Measurements from ENCODE around the gene SAMSN1. TPM values are rescaled to one million over a fixed set of nuclear protein-coding genes. Genes with fewer than 3 reads are reported as not detected.

SAMSN1 gene
- total and polyA plus RNA-seq, 12 donors: 1.4 to 15.3 (median 7.1) TPM

DNA sequence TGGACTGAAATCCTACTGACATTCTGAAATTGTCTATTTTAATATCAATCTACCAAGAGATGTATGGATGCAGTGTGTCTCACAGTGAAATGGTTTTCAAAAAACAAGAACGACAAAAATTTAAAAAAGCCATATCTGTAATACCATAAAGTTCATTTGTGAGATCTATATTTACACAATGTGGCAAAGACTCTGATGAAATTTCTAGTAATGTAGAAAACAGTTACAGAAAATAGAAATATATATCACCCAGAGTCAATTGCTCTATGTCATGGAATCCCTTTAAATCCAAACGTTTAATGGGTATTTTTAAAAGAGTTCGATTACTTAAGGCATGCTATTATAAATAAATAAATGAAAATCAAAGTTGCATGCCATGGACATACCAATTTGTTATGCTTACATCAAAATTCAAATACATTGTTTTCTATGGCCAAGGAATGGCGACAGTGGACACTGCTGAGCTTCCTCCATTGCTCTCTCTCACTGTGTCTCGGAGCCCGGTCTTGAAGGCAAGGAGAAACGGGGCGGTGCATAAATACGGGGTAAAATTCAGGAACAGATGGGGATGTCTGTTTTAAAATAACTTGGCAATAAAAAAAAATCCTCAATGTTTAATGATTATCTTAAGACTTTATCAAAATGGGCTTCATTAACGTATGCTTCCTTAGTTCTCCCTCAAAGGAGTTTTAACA, 37.0 kb upstream of the SAMSN1 start:
- H3K36me3 ChIP-seq (replicated peaks in 1 of 2): no peaks in the 10 kb centered on the region
- no peaks in the 10 kb centered on the region for H3K27me3 ChIP-seq
- no peak overlapping the region for H3K4me3 ChIP-seq
- intact Hi-C loops (cut with DNase I): no loop called here
- no peaks in the 10 kb centered on the region for H3K9me3 ChIP-seq (replicated peaks in 1 of 3)
- H3K4me1 ChIP-seq (replicated peaks in 1 of 2): no peaks in the 10 kb centered on the region
- 84 to 91% (median 89%) methylated on average over 10 of the region's 10 CpGs for WGBS, 4 donors
- H3K27ac ChIP-seq: no peak overlapping the region
- no peak for DNase-seq
- TF ChIP-seq CTCF (IDR thresholded peaks at IDR 0.05) (no peak), POLR2A (IDR thresholded peaks at IDR 0.05) (no peak)

DNA sequence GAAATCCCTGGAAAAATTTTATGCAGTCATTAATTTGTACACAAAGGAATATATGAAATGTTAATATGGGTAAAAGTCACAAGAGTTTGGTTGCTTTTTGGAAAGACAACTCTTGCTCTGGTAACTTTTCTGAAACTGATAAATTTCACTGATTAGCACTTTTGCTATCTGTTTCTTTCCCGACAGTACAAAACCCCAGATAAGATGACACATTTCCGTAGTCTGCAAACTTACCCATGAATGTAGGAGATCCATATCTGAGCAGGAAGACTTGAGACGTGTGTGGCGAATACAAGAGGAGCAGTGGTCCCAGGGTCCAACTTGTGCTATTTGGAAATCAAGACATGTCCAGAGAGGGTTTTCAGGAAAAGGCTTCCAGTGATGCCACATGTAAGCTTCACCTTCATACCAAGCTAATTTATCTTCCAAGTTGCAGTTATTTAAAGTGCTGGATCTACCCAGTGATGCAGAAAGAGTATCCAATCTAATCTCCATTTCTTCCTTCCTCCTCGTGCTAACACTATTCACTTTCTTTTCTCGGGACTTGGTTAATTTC, 35.9 kb upstream of the SAMSN1 start:
- intact Hi-C loops (cut with DNase I): no loop called here
- H3K4me3 ChIP-seq: no peak overlapping the region
- no peaks in the 10 kb centered on the region for H3K36me3 ChIP-seq (replicated peaks in 1 of 2)
- 78 to 85% (median 79%) methylated on average over 6 of the region's 6 CpGs for WGBS, 4 donors
- TF ChIP-seq POLR2A (IDR thresholded peaks at IDR 0.05): no peak
- TF ChIP-seq CTCF (IDR thresholded peaks at IDR 0.05): no peak
- no peak overlapping the region for H3K27ac ChIP-seq
- H3K4me1 ChIP-seq (replicated peaks in 1 of 2): no peaks in the 10 kb centered on the region
- DNase-seq: no peak
- H3K27me3 ChIP-seq: no peaks in the 10 kb centered on the region
- H3K9me3 ChIP-seq (replicated peaks in 1 of 3): no peaks in the 10 kb centered on the region

GRCh38 chr21:14573244-14573643, 27.1 kb upstream of the SAMSN1 start:
- DNase-seq: no peak
- Histone ChIP-seq H3K4me3 (no peak overlapping the region), H3K4me1 (replicated peaks in 1 of 2) (no peaks in the 10 kb centered on the region), H3K27ac (no peak overlapping the region), H3K36me3 (replicated peaks in 1 of 2) (no peaks in the 10 kb centered on the region), H3K9me3 (replicated peaks in 1 of 3) (no peaks in the 10 kb centered on the region), H3K27me3 (no peaks in the 10 kb centered on the region)
- TF ChIP-seq CTCF (IDR thresholded peaks at IDR 0.05): no peak
- no peak for TF ChIP-seq POLR2A (IDR thresholded peaks at IDR 0.05)
- intact Hi-C loops (cut with DNase I): no loop called here
- WGBS, 4 donors: 72 to 86% (median 75%) methylated on average over 1 of the region's 1 CpG

GRCh38 chr21:14572204-14572780, 26.2 kb upstream of the SAMSN1 start:
- no peak for TF ChIP-seq POLR2A (IDR thresholded peaks at IDR 0.05)
- no peak for TF ChIP-seq CTCF (IDR thresholded peaks at IDR 0.05)
- no peak for DNase-seq
- Histone ChIP-seq H3K36me3 (replicated peaks in 1 of 2) (no peaks in the 10 kb centered on the region), H3K27me3 (no peaks in the 10 kb centered on the region), H3K27ac (no peak overlapping the region), H3K4me1 (replicated peaks in 1 of 2) (no peaks in the 10 kb centered on the region), H3K9me3 (replicated peaks in 1 of 3) (no peaks in the 10 kb centered on the region), H3K4me3 (no peak overlapping the region)
- WGBS, 4 donors: 38 to 56% (median 47%) methylated on average over 2 of the region's 2 CpGs
- intact Hi-C loops (cut with DNase I): no loop called here

Measured in adrenal gland (tissue), 12 donors.